ENCODE measurements around the gene HEATR5B. TPM values are rescaled to one million over a fixed set of nuclear protein-coding genes. Genes with fewer than 3 reads are reported as not detected.

Gene HEATR5B
- total RNA-seq, 1 donor = 29.3 TPM

- Histone ChIP-seq H3K4me1 (ENCODE audit: insufficient read depth, low read length) (no peaks in the 10 kb centered on the region), H3K9me3 (ENCODE audit: low read depth, low read length) (no peaks in the 10 kb centered on the region), H3K4me3 (ENCODE audit: insufficient read depth, low read length) (no peak overlapping the region), H4K20me1 (ENCODE audit: insufficient read depth, low read length) (no peaks in the 10 kb centered on the region), H3K27me3 (ENCODE audit: insufficient read depth, low read length) (no peaks in the 10 kb centered on the region), H3K36me3 (ENCODE audit: insufficient read depth, low read length) (peaks cover 2% of the 10 kb centered on the region), H2AFZ (ENCODE audit: low read length) (no peak overlapping the region), H3K27ac (ENCODE audit: low read depth, low read length) (no peak overlapping the region), H3K79me2 (ENCODE audit: insufficient read depth, low read length) (no peaks in the 10 kb centered on the region), H3K4me2 (ENCODE audit: insufficient read depth, low read length) (no peak overlapping the region)
- no peak for TF ChIP-seq CTCF (IDR thresholded peaks at IDR 0.05; ENCODE audit: extremely low read depth, low read depth, low read length)
- DNase-seq (ENCODE audit: insufficient read length, low spot score, missing footprints) = no peak
Observed at GRCh38 chr2:36976065-36976464, 108.1 kb downstream of the HEATR5B start.

GRCh38 chr2:36975306-36975705, 108.9 kb downstream of the HEATR5B start:
- Histone ChIP-seq H4K20me1 (ENCODE audit: insufficient read depth, low read length) (no peaks in the 10 kb centered on the region), H3K36me3 (ENCODE audit: insufficient read depth, low read length) (no peaks in the 10 kb centered on the region), H2AFZ (ENCODE audit: low read length) (no peak overlapping the region), H3K4me3 (ENCODE audit: insufficient read depth, low read length) (no peak overlapping the region), H3K27me3 (ENCODE audit: insufficient read depth, low read length) (no peaks in the 10 kb centered on the region), H3K27ac (ENCODE audit: low read depth, low read length) (no peak overlapping the region), H3K79me2 (ENCODE audit: insufficient read depth, low read length) (no peaks in the 10 kb centered on the region), H3K4me2 (ENCODE audit: insufficient read depth, low read length) (no peak overlapping the region), H3K9me3 (ENCODE audit: low read depth, low read length) (no peaks in the 10 kb centered on the region), H3K4me1 (ENCODE audit: insufficient read depth, low read length) (no peaks in the 10 kb centered on the region)
- no peak for TF ChIP-seq CTCF (IDR thresholded peaks at IDR 0.05; ENCODE audit: extremely low read depth, low read depth, low read length)
- DNase-seq (ENCODE audit: insufficient read length, low spot score, missing footprints) = no peak

- no peak for TF ChIP-seq CTCF (IDR thresholded peaks at IDR 0.05; ENCODE audit: extremely low read depth, low read depth, low read length)
Observed at GRCh38 chr2:36973320-36973719, 110.9 kb downstream of the HEATR5B start.

GRCh38 chr2:36971990-36972389, 112.2 kb downstream of the HEATR5B start:
- H3K27me3 ChIP-seq (ENCODE audit: insufficient read depth, low read length) = no peaks in the 10 kb centered on the region

More at GRCh38 chr2:36973320-36973719, 110.9 kb downstream of the HEATR5B start:
- Histone ChIP-seq H3K4me1 (ENCODE audit: insufficient read depth, low read length) (no peaks in the 10 kb centered on the region), H2AFZ (ENCODE audit: low read length) (no peak overlapping the region), H3K9me3 (ENCODE audit: low read depth, low read length) (no peaks in the 10 kb centered on the region), H3K79me2 (ENCODE audit: insufficient read depth, low read length) (no peaks in the 10 kb centered on the region), H3K36me3 (ENCODE audit: insufficient read depth, low read length) (no peaks in the 10 kb centered on the region), H3K4me3 (ENCODE audit: insufficient read depth, low read length) (no peak overlapping the region), H3K27me3 (ENCODE audit: insufficient read depth, low read length) (no peaks in the 10 kb centered on the region), H3K4me2 (ENCODE audit: insufficient read depth, low read length) (no peak overlapping the region), H4K20me1 (ENCODE audit: insufficient read depth, low read length) (no peaks in the 10 kb centered on the region), H3K27ac (ENCODE audit: low read depth, low read length) (no peak overlapping the region)
- no peak for DNase-seq (ENCODE audit: insufficient read length, low spot score, missing footprints)

More at GRCh38 chr2:36971990-36972389, 112.2 kb downstream of the HEATR5B start:
- H4K20me1 ChIP-seq (ENCODE audit: insufficient read depth, low read length) = no peaks in the 10 kb centered on the region
- no peak overlapping the region for H3K4me3 ChIP-seq (ENCODE audit: insufficient read depth, low read length)
- no peak overlapping the region for H3K4me2 ChIP-seq (ENCODE audit: insufficient read depth, low read length)
- H3K36me3 ChIP-seq (ENCODE audit: insufficient read depth, low read length) = no peaks in the 10 kb centered on the region
- no peak overlapping the region for H3K27ac ChIP-seq (ENCODE audit: low read depth, low read length)
- peaks cover 6% of the 10 kb centered on the region for H3K4me1 ChIP-seq (ENCODE audit: insufficient read depth, low read length)
- TF ChIP-seq CTCF (IDR thresholded peaks at IDR 0.05; ENCODE audit: extremely low read depth, low read depth, low read length) = no peak
- no peak for DNase-seq (ENCODE audit: insufficient read length, low spot score, missing footprints)
- no peaks in the 10 kb centered on the region for H3K9me3 ChIP-seq (ENCODE audit: low read depth, low read length)
- H2AFZ ChIP-seq (ENCODE audit: low read length) = no peak overlapping the region
- H3K79me2 ChIP-seq (ENCODE audit: insufficient read depth, low read length) = no peaks in the 10 kb centered on the region
